Measurements from ENCODE around the gene SLC34A3.
"Not testable (repeated sequence)": the region's sequence is repeated elsewhere in the genome, so short reads cannot be mapped to it uniquely, and the experiment has no call there.

Gene SLC34A3

DNA sequence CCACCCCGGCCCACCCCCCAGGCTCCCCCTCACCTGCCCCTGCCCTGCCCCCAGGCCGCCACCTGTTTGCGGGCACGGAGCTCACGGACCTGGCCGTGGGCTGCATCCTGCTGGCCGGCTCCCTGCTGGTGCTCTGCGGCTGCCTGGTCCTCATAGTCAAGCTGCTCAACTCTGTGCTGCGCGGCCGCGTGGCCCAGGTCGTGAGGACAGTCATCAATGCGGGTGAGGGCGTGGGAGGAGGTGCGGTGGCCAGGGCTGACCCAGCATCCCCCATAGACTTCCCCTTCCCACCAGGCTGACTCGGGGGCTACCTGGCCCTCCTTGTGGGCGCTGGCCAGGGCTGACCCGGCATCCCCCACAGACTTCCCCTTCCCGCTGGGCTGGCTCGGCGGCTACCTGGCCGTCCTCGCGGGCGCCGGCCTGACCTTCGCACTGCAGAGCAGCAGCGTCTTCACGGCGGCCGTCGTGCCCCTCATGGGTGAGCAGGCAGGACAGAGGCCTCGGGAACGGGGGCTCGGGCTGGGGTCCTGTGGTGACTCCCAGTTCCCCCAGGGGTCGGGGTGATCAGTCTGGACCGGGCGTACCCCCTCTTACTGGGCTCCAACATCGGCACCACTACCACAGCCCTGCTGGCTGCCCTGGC, 3.5 kb downstream of the SLC34A3 start:
- peaks cover 30% of the 10 kb centered on the region for H3K4me1 Mint-ChIP-seq (ENCODE audit: low read depth)
- H3K27ac Mint-ChIP-seq = no peak overlapping the region

DNA sequence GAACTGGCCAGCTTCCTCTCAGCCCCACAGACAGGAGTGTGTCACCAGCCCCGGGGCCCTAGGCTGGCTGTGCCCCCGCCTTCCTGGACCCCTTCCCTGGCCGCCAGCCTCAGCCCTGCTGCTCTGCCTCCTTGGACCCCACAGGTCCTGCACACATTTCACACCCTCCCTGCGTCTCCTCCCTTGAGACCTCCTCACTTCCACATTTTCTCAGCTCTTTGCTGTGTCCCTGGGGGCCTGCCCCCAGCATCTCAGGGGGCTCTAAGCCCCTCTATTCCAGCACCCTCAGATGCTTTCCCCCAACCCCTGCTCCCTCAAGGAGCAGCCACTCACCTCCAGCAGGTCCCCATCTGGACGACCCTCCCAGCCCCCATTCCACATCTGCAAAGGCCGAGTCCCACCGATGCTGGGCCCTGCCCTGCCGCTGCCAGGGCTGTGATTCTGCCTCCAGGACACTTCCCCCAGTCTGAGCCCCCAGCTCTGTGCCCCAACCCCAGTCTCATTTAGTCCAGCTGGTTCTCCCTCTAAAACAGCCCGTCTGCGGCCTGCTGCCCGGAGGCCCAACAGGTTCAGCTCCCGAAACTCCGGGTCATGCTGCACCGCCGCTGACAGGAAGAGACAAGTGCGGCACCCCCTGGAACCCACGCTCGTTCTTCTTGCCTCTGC, 4.2 kb downstream of the SLC34A3 start:
- peaks cover 39% of the 10 kb centered on the region for H3K27me3 Mint-ChIP-seq
- peaks cover 6% of the 10 kb centered on the region for H3K36me3 Mint-ChIP-seq (ENCODE audit: low read depth)
- peaks cover 32% of the 10 kb centered on the region for H3K4me1 Mint-ChIP-seq (ENCODE audit: low read depth)
- no peaks in the 10 kb centered on the region for H3K9me3 Mint-ChIP-seq
- intact Hi-C loops (cut with micrococcal nuclease) = no loop called here
- no peak overlapping the region for H3K27ac Mint-ChIP-seq
- no peak overlapping the region for H3K4me3 Mint-ChIP-seq

More for the DNA sequence above, 3.5 kb downstream of the SLC34A3 start:
- Mint-ChIP-seq H3K27me3 (peaks cover 46% of the 10 kb centered on the region), H3K36me3 (ENCODE audit: low read depth) (peaks cover 5% of the 10 kb centered on the region), H3K9me3 (no peaks in the 10 kb centered on the region), H3K4me3 (no peak overlapping the region)
- intact Hi-C loops (cut with micrococcal nuclease) = no loop called here

DNA sequence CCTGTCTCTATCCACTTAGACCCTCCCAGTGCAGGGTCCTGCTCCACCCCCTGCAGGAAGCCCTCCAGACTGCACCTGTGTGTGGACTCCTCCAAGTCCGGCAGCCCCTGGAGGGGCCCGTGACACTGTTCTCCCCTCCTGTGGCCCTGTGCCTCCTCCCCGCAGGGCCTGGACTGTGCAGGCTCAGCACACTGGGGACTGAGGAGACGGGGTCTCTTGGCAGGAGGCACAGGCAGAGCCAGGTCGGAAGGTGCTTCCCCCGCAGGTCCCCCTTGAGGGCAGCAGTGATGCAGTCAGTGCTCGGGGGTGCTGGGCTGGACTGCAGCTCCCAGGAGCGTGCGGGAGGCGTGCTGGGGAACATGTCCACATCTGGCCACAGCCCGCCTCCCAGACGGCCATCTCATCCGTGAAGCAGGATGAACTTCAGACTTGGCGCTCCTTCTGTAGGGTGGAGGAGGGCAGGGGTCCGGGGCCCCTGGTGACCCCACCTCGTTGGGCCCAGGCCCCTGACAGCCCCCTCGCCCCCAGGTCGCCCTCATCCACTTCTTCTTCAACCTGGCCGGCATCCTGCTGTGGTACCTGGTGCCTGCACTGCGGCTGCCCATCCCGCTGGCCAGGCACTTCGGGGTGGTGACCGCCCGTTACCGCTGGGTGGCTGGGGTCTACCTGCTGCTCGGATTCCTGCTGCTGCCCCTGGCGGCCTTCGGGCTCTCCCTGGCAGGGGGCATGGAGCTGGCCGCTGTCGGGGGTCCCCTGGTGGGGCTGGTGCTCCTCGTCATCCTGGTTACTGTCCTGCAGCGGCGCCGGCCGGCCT, 4.9 kb downstream of the SLC34A3 start:
- Mint-ChIP-seq H3K4me1 (ENCODE audit: low read depth) (peaks cover 32% of the 10 kb centered on the region), H3K27ac (no peak overlapping the region), H3K9me3 (no peaks in the 10 kb centered on the region), H3K4me3 (no peak overlapping the region), H3K27me3 (peaks cover 34% of the 10 kb centered on the region), H3K36me3 (ENCODE audit: low read depth) (peaks cover 6% of the 10 kb centered on the region)
- intact Hi-C loops (cut with micrococcal nuclease) = no loop called here

DNA sequence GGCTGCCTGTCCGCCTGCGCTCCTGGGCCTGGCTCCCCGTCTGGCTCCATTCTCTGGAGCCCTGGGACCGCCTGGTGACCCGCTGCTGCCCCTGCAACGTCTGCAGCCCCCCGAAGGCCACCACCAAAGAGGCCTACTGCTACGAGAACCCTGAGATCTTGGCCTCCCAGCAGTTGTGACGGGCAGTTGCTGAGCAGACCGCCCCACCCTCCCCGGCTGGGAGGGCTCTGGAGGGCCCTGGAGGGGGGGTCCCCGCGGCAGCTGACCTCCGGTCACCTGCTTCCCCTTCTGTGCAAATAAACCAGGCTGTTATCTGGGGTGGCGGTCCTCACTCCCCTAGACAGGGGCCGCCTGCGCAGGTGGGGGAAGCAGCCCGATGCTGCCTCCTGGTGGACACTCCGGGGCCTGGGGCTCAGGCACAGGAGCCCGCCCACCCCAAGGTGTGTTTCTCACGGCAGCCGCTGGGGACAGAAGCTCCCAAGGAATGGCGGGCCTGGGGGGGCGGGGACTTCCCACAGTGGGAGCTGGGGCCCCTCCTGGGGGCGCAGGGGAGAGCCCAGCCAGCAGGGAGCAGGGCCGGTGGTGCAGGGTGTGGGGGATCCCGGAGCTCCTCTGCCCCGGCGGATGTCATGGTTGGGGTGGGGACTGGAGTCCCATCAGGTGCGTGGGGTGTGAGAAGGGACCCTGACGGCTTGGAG, 5.7 kb downstream of the SLC34A3 start:
- Mint-ChIP-seq H3K4me3 (no peak overlapping the region), H3K9me3 (no peaks in the 10 kb centered on the region), H3K4me1 (ENCODE audit: low read depth) (peaks cover 32% of the 10 kb centered on the region), H3K27ac (no peak overlapping the region), H3K36me3 (ENCODE audit: low read depth) (peaks cover 12% of the 10 kb centered on the region), H3K27me3 (peaks cover 31% of the 10 kb centered on the region)
- intact Hi-C loops (cut with micrococcal nuclease) = no loop called here

DNA sequence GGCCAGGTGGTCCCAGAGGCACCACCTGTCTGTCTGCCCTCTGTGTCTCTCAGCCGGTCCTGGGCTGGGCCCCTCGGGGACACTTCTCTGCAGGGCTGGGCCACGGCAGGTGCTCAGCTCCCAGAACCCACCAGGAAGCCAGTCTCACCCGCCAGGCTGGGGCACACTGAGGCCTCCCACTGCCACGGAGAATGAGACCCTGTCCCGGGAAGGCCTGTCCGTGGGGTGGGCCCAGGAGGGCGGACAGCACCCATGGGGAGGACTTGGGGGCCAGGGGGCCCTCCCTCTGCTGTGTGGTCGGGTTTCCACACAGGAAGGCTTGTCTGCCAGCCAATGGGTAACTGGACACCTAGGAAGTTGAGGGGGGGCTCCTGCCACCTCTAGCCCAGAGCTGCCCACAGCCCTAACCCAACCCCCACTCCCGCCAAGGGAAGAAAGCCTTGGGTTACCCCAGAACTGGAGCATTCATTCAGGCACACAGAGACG, 6.3 kb downstream of the SLC34A3 start:
- Mint-ChIP-seq H3K9me3 (no peaks in the 10 kb centered on the region), H3K27ac (no peak overlapping the region), H3K27me3 (peaks cover 28% of the 10 kb centered on the region), H3K36me3 (ENCODE audit: low read depth) (peaks cover 16% of the 10 kb centered on the region), H3K4me3 (no peak overlapping the region), H3K4me1 (ENCODE audit: low read depth) (peaks cover 32% of the 10 kb centered on the region)
- intact Hi-C loops (cut with micrococcal nuclease) = no loop called here

DNA sequence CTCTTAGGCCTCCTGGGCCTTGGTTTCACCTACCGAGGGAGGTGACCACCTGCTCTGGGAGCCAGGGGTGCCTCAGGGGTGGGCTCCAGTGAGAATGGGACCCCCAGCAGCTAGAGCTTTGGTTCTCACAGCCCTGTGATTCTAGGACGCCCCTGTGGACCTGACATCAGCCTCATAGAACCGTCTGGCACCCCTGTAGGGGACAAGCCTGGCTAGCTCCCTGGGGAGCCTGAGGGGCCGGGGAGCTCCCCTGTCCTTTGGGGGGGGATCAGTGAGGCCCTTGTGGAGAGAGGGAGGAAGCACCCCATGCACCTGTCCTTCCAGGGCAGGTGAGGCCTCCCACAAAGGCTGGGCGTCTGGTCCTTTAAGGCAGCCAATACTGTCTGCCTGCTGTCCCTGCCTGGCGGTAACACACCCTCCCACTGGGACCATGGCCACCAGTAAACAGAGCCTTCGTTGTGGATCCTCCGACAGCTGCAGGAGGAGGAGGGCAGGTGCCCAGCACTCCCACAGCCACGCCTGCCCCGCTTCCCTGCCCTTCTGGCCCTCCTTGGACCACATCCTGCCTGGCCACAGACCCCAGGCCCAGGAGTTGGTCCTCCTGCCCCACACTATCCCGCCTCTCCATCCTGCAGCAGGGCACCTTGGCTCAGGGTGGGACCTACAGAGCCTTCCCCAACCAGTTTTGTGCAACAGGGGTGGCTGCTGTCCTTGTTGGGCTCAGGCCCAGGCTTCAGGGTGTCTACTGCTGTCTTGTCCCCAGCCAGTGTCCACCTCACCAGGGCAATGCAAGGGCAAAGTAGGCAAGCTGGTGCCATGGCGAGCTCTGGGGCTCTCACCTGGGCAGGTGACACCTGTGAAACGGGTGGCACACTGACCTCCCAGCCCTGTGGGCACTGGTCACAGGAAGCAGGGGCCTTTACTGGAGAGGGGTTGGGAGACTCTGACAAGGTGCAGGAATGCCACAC, 7.3 kb downstream of the SLC34A3 start:
- no peak overlapping the region for H3K27ac Mint-ChIP-seq
- intact Hi-C loops (cut with micrococcal nuclease) = no loop called here
- peaks cover 42% of the 10 kb centered on the region for H3K4me1 Mint-ChIP-seq (ENCODE audit: low read depth)
- no peak overlapping the region for H3K4me3 Mint-ChIP-seq
- peaks cover 27% of the 10 kb centered on the region for H3K36me3 Mint-ChIP-seq (ENCODE audit: low read depth)
- no peaks in the 10 kb centered on the region for H3K9me3 Mint-ChIP-seq
- H3K27me3 Mint-ChIP-seq = peaks cover 20% of the 10 kb centered on the region

DNA sequence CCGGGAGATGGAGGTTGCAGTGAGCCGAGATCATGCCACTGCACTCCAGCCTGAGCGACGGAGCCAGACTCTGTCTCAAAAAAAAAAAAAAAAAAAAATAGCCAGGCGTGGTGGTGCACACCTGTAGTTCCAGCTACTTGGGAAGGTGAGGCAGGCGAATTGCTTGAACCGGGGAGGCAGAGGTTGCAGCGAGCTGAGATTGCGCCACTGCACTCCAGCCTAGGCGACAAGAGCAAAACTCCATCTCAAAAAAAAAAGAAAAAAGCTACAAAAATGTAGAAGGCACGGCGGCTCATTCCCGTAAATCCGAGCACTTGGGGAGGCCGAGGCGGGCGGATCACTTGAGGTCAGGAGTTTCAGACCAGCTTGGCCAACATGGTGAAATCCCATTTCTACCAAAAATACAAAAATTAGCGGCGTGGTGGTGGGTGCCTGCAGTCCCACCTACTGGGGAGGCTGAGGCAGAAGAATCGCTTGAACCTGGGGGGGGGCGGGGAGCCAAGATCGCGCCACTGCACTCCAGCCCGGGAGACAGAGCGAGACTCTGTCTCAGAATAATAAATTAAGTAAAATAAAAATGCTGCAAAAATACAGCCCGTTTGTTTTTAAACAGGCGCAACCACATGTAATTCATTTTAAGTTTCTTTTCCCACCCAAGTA, 9.0 kb downstream of the SLC34A3 start:
- H3K27ac Mint-ChIP-seq = peak overlapping the region; percentile 90
- H3K4me3 Mint-ChIP-seq = peak overlapping the region; percentile 78
- not testable (repeated sequence) for H3K9me3 Mint-ChIP-seq

DNA sequence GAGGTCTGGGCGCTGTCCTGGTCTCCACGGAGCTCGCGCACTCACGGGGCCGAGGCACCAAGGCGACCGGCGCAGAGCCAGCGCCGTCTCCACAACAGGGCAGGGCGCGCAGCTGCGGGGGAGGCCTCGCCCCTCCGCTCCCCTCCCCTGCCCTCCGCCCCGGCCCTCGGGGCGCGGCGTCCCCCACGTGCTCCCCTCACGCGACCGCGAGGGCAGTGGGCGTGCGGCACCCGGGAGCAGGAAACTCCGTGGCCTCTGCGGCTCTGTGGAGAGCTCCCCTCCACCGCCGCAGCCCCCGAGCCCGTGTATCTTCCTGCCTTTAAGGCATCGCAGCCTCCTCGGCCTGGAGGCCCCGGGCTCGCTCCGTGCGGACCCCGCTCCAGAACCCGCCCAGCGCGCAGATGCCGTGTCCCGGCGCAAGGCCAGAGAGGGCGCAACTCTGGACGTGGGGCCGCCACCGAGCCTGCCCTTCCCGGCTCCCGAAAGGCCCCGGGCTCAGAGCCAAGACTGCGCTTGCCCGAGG, 9.7 kb downstream of the SLC34A3 start:
- Mint-ChIP-seq H3K27me3 (peaks cover 7% of the 10 kb centered on the region), H3K4me3 (peak overlapping the region; percentile 78), H3K36me3 (ENCODE audit: low read depth) (peaks cover 39% of the 10 kb centered on the region), H3K27ac (peak overlapping the region; percentile 90), H3K9me3 (no peaks in the 10 kb centered on the region), H3K4me1 (ENCODE audit: low read depth) (peaks cover 57% of the 10 kb centered on the region)
- intact Hi-C loops (cut with micrococcal nuclease) = no loop called here

More for the DNA sequence above, 9.0 kb downstream of the SLC34A3 start:
- peaks cover 57% of the 10 kb centered on the region for H3K4me1 Mint-ChIP-seq (ENCODE audit: low read depth)
- H3K36me3 Mint-ChIP-seq (ENCODE audit: low read depth) = peaks cover 39% of the 10 kb centered on the region
- intact Hi-C loops (cut with micrococcal nuclease) = not testable (repeated sequence)
- peaks cover 14% of the 10 kb centered on the region for H3K27me3 Mint-ChIP-seq

DNA sequence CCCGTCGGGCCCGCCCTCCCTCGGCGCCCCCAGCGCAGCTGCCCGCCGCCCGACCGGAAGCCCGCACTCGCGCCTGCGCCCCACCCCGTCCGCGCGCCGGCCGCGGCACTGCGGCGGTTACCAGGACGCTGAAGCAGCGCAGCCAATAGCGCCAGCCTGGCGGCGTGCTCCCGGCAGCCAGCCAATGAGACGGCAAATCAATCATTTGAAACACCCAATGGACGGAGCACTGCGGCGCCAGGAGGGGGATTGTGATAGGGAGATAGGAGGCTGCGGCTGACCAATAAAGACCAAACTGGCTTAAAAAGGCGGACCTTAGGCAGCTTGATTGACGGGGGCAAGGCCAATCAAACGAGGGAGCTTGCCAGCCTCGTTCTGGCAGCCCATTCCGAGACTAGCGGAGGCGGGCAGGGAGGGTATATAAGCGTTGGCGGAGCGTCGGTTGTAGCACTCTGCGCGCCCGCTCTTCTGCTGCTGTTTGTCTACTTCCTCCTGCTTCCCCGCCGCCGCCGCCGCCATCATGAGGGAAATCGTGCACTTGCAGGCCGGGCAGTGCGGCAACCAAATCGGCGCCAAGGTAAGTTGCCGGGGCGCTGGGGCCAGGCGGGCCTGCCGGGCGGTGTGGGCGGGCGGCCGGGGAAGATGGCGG, 10.3 kb downstream of the SLC34A3 start, which contains the start of gene TUBB4B:
TUBB4B (plus strand) TSS at position 447 of the 649 bp plus-strand sequence; CDS start at position 521, 74 bp downstream.
- H3K9me3 Mint-ChIP-seq = no peaks in the 10 kb centered on the region

DNA sequence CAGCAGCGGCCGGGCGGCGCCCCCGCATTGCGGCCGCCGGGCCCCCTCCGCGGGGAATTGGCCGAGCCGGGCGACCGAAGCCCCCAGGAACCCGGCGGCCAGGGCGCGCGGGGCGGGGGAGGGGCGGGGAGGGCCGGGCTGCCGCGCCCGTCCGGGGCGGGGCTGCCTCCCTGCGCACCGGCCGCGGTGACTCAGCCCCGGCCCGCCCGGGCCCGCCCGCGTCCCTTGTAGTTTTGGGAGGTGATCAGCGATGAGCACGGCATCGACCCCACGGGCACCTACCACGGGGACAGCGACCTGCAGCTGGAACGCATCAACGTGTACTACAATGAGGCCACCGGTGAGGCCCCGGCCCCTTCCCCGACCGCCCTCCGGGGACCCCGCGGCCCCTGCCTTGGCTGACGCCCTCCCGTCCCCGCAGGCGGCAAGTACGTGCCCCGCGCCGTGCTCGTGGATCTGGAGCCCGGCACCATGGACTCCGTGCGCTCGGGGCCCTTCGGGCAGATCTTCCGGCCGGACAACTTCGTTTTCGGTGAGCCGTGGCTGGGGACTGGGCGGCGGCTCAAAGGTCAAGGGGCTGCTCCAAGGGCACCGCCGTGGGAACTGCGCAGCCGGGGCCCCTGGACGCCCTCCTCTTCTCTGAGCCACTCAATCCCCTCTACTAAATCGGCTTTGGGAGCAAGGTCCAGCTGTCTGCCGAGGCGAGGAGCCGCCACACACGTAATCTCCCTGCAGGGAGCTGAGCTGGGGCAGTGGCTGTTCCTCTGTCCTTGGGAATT, 11.0 kb downstream of the SLC34A3 start:
- H3K27me3 Mint-ChIP-seq = no peaks in the 10 kb centered on the region
- H3K27ac Mint-ChIP-seq = peak overlapping the region; percentile 90
- H3K9me3 Mint-ChIP-seq = no peaks in the 10 kb centered on the region
- intact Hi-C loops (cut with micrococcal nuclease) = loop anchor here (1.0 kb wide), 1 partner anchor 14 kb away; the partner anchor contains the start of gene NELFB
- H3K4me1 Mint-ChIP-seq (ENCODE audit: low read depth) = peaks cover 50% of the 10 kb centered on the region
- peaks cover 39% of the 10 kb centered on the region for H3K36me3 Mint-ChIP-seq (ENCODE audit: low read depth)
- H3K4me3 Mint-ChIP-seq = peak overlapping the region; percentile 86

More for the DNA sequence above, 10.3 kb downstream of the SLC34A3 start, which contains the start of gene TUBB4B:
- intact Hi-C loops (cut with micrococcal nuclease) = loop anchor here (1.0 kb wide), 1 partner anchor 14 kb away; the partner anchor contains the start of gene NELFB
- Mint-ChIP-seq H3K27ac (peak within 1 kb of the TSS; percentile 90), H3K36me3 (ENCODE audit: low read depth) (peaks cover 39% of the 10 kb centered on the region), H3K27me3 (peaks cover 3% of the 10 kb centered on the region), H3K4me1 (ENCODE audit: low read depth) (peaks cover 56% of the 10 kb centered on the region), H3K4me3 (peak within 1 kb of the TSS; percentile 86)

Measured in dendritic cell treated with granulocyte-macrophage colony-stimulating factor and Interleukin-4, amounts not matched to agents 40 ng/mL and 50 ng/mL, for 4 days (primary cell).